ENCODE data around the gene PEX13.
A peak's percentile ranks its signal among the peaks of the same experiment; 100 is the strongest.

PEX13 gene

DNA sequence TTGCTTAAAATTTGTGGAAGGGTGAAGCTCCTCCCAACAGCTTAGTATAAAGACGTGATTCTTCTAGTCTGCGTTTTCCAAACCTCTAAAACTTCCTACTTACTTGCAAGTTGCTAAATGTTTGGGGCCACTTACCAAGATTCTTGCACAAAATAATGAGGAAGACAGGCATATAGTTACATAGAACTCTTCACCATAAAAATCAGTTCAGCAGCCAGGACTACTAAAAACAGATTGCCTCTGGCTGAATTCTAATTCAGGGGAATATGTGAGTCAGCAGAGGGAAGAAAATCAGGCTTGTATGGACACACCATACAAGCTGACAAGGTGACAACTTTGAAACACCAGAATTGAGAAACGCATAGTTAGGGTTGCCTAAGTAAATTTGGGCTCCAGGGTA, 2.8 kb upstream of the PEX13 start:
- H2AK5ac ChIP-seq (ENCODE audit: low read length): no peak overlapping the region
- no peak overlapping the region for H3K14ac ChIP-seq (ENCODE audit: low read length)
- H4K8ac ChIP-seq (ENCODE audit: low read depth, low read length): no peak overlapping the region
- no peak overlapping the region for H4K91ac ChIP-seq (ENCODE audit: low read depth, low read length)
- H3K23ac ChIP-seq (ENCODE audit: low read length): no peak overlapping the region
- H3K9me3 ChIP-seq (ENCODE audit: insufficient read depth, low read depth, low read length): no peaks in the 10 kb centered on the region
- no peak overlapping the region for H3K4me3 ChIP-seq (ENCODE audit: low read depth, low read length)
- no peak overlapping the region for H2BK5ac ChIP-seq (ENCODE audit: low read depth, low read length, poor library complexity)
- no peak overlapping the region for H3K18ac ChIP-seq (ENCODE audit: low read length)
- H3K36me3 ChIP-seq (ENCODE audit: control insufficient read depth in 1 of 2, insufficient read depth in 2 of 2, low read length in 2 of 2): peaks cover 0 to 3% of the 10 kb centered on the region in 2 experiments
- no peaks in the 10 kb centered on the region for H3K27me3 ChIP-seq (ENCODE audit: insufficient read depth, low read length)
- H3K79me1 ChIP-seq (ENCODE audit: low read length): peaks cover 17% of the 10 kb centered on the region
- H4K12ac ChIP-seq (ENCODE audit: low read depth, low read length): no peak overlapping the region
- WGBS (ENCODE audit: extremely low coverage, insufficient coverage, insufficient read length): no CpG with 5 or more reads among the region's 3 CpGs
- H3K79me2 ChIP-seq (ENCODE audit: control insufficient read depth, insufficient read depth, low read length, poor library complexity): peaks cover 11% of the 10 kb centered on the region
- H3K27ac ChIP-seq (ENCODE audit: low read depth, low read length): peak overlapping the region; percentile 9
- H2AFZ ChIP-seq (ENCODE audit: insufficient read depth, low read length, poor library complexity): no peak overlapping the region
- H3K4me1 ChIP-seq (ENCODE audit: control insufficient read depth in 1 of 2, insufficient read depth in 2 of 2, low read length in 2 of 2): peaks cover 0 to 2% of the 10 kb centered on the region in 2 experiments
- no peak overlapping the region for H3K9ac ChIP-seq (ENCODE audit: low read length)
- H3K4ac ChIP-seq (ENCODE audit: low read depth, low read length): no peak overlapping the region
- DNase-seq: peak in 1 of 2 donors; percentile 26
- H2BK120ac ChIP-seq (ENCODE audit: insufficient read depth, low read length, poor library complexity): no peak overlapping the region
- H2BK12ac ChIP-seq (ENCODE audit: low read length): no peak overlapping the region
- no peak overlapping the region for H3K4me2 ChIP-seq (ENCODE audit: low read length)

DNA sequence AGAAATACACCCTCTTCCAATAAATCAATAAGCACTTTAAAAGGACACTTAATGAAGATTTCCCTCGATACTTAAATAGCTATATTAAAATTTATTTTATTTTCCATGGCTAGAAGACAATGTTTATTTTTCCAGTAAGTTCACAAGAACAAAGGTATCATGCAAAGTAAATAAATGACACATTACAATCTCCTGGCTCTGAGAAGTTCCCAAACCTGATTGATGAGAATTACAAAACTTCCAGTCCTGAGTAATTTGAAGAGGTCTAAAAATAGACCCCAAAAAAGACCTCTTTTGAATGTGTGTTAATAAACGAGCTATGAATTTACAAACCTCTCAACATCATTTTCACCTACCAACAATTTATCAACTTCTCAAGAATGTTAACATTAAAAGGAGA, 1.5 kb upstream of the PEX13 start:
- Histone ChIP-seq H2AK5ac (ENCODE audit: low read length) (no peak overlapping the region), H3K14ac (ENCODE audit: low read length) (no peak overlapping the region), H3K4ac (ENCODE audit: low read depth, low read length) (no peak overlapping the region), H4K8ac (ENCODE audit: low read depth, low read length) (no peak overlapping the region), H2BK5ac (ENCODE audit: low read depth, low read length, poor library complexity) (no peak overlapping the region), H3K9ac (ENCODE audit: low read length) (no peak overlapping the region), H3K9me3 (ENCODE audit: insufficient read depth, low read depth, low read length) (peaks cover under 1% of the 10 kb centered on the region), H3K4me2 (ENCODE audit: low read length) (no peak overlapping the region), H3K79me1 (ENCODE audit: low read length) (peaks cover 17% of the 10 kb centered on the region), H2AFZ (ENCODE audit: insufficient read depth, low read length, poor library complexity) (no peak overlapping the region), H3K23ac (ENCODE audit: low read length) (no peak overlapping the region), H3K27me3 (ENCODE audit: insufficient read depth, low read length) (no peaks in the 10 kb centered on the region), H4K91ac (ENCODE audit: low read depth, low read length) (no peak overlapping the region), H3K18ac (ENCODE audit: low read length) (no peak overlapping the region), H3K36me3 (ENCODE audit: control insufficient read depth in 1 of 2, insufficient read depth in 2 of 2, low read length in 2 of 2) (peaks cover 1 to 4% of the 10 kb centered on the region in 2 experiments), H3K4me3 (ENCODE audit: low read depth, low read length) (no peak overlapping the region), H3K27ac (ENCODE audit: low read depth, low read length) (no peak overlapping the region), H3K4me1 (ENCODE audit: control insufficient read depth in 1 of 2, insufficient read depth in 2 of 2, low read length in 2 of 2) (peaks cover 0 to 2% of the 10 kb centered on the region in 2 experiments), H3K79me2 (ENCODE audit: control insufficient read depth, insufficient read depth, low read length, poor library complexity) (peaks cover 14% of the 10 kb centered on the region), H2BK120ac (ENCODE audit: insufficient read depth, low read length, poor library complexity) (no peak overlapping the region), H2BK12ac (ENCODE audit: low read length) (no peak overlapping the region), H4K12ac (ENCODE audit: low read depth, low read length) (no peak overlapping the region)
- no CpG with 5 or more reads among the region's 2 CpGs for WGBS (ENCODE audit: extremely low coverage, insufficient coverage, insufficient read length)
- peak in 1 of 2 donors; percentile 37 for DNase-seq

DNA sequence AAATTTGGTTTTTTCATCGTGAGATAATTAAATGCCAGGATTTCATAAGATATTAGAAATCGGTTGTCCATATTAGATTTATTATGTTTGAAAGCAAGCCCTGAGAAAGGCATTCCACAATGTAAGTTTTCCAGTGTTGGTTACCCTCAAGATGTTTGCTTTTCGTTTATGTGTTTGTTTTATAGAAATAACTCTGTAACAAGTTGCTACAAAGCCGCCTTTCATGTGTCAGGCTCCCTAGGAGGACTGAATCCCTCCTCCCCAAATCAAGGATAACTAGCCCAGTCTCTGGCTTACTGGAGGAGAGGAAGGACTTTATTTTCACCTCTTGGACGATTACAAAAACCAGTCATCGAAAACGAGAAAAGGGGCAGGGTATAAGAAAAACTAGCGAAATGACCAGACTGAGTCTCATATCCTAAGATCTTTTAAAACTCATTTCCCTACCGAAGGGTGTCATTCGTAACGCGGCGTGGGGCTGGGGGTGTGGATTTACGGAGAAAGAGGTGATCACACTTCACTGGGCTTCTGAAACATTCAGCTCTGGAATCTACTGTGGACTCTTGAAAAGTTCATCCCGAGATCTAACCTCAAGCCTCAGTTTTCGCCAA, 1.0 kb upstream of the PEX13 start:
- Histone ChIP-seq H3K4me1 (ENCODE audit: control insufficient read depth in 1 of 2, insufficient read depth in 2 of 2, low read length in 2 of 2) (peaks cover 0 to 2% of the 10 kb centered on the region in 2 experiments), H3K36me3 (ENCODE audit: control insufficient read depth in 1 of 2, insufficient read depth in 2 of 2, low read length in 2 of 2) (peaks cover 6 to 9% of the 10 kb centered on the region in 2 experiments), H2BK12ac (ENCODE audit: low read length) (peak overlapping the region; percentile 78), H2BK120ac (ENCODE audit: insufficient read depth, low read length, poor library complexity) (peak overlapping the region; percentile 68), H3K18ac (ENCODE audit: low read length) (peak overlapping the region; percentile 91), H4K8ac (ENCODE audit: low read depth, low read length) (peak overlapping the region; percentile 83), H3K4me2 (ENCODE audit: low read length) (peak overlapping the region; percentile 97), H2AK5ac (ENCODE audit: low read length) (peak overlapping the region; percentile 69), H3K14ac (ENCODE audit: low read length) (peak overlapping the region; percentile 75), H3K27ac (ENCODE audit: low read depth, low read length) (peak overlapping the region; percentile 96), H3K4ac (ENCODE audit: low read depth, low read length) (peak overlapping the region; percentile 85), H3K9me3 (ENCODE audit: insufficient read depth, low read depth, low read length) (peaks cover 4% of the 10 kb centered on the region), H3K4me3 (ENCODE audit: low read depth, low read length) (peak overlapping the region; percentile 84), H4K12ac (ENCODE audit: low read depth, low read length) (peak overlapping the region; percentile 73), H3K79me2 (ENCODE audit: control insufficient read depth, insufficient read depth, low read length, poor library complexity) (peaks cover 14% of the 10 kb centered on the region), H3K23ac (ENCODE audit: low read length) (no peak overlapping the region), H3K9ac (ENCODE audit: low read length) (peak overlapping the region; percentile 57), H3K79me1 (ENCODE audit: low read length) (peaks cover 17% of the 10 kb centered on the region), H4K91ac (ENCODE audit: low read depth, low read length) (peak overlapping the region; percentile 70), H2BK5ac (ENCODE audit: low read depth, low read length, poor library complexity) (peak overlapping the region; percentile 95), H2AFZ (ENCODE audit: insufficient read depth, low read length, poor library complexity) (peak overlapping the region; percentile 94), H3K27me3 (ENCODE audit: insufficient read depth, low read length) (no peaks in the 10 kb centered on the region)
- WGBS (ENCODE audit: extremely low coverage, insufficient coverage, insufficient read length): no CpG with 5 or more reads among the region's 16 CpGs
- no peak for DNase-seq

DNA sequence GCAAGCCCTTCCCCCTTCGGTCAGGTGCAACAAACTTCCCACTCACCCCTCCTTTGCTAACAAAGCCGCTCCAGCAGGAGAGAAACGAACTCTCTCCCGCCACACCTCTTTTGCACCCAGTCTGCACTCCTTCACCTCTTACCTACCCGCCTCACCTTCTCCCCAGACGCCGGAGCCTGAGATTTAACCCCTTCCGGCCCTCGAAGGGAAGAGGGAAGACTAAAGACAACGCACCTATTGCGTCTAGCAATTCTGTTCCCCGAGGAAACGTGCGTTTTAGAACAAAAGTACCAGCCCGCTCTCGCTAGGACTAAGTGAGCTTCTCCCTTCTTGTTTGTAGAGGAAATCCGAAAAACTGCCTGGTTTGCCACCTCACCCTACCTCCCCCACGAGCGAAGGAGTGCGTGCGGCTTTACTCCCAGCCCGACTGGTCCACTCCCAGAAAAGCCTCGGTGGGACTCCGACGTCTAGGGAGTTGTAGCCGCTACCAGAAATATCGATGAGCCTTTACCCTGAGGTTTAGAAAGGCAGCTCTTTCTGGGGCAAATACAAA, 441 bp upstream of the PEX13 start:
- Histone ChIP-seq H3K14ac (ENCODE audit: low read length) (peak overlapping the region; percentile 81), H3K27ac (ENCODE audit: low read depth, low read length) (peak overlapping the region; percentile 96), H2AFZ (ENCODE audit: insufficient read depth, low read length, poor library complexity) (peak overlapping the region; percentile 94), H3K9ac (ENCODE audit: low read length) (peak overlapping the region; percentile 92), H3K79me1 (ENCODE audit: low read length) (peaks cover 17% of the 10 kb centered on the region), H3K27me3 (ENCODE audit: insufficient read depth, low read length) (no peaks in the 10 kb centered on the region), H3K4me1 (ENCODE audit: control insufficient read depth in 1 of 2, insufficient read depth in 2 of 2, low read length in 2 of 2) (peaks cover 0 to 2% of the 10 kb centered on the region in 2 experiments), H4K12ac (ENCODE audit: low read depth, low read length) (peak overlapping the region; percentile 73), H3K4me3 (ENCODE audit: low read depth, low read length) (peak overlapping the region; percentile 84), H2BK120ac (ENCODE audit: insufficient read depth, low read length, poor library complexity) (peak overlapping the region; percentile 86), H3K18ac (ENCODE audit: low read length) (peak overlapping the region; percentile 91), H2BK12ac (ENCODE audit: low read length) (peak overlapping the region; percentile 78), H3K79me2 (ENCODE audit: control insufficient read depth, insufficient read depth, low read length, poor library complexity) (peaks cover 14% of the 10 kb centered on the region), H4K91ac (ENCODE audit: low read depth, low read length) (peak overlapping the region; percentile 74), H2BK5ac (ENCODE audit: low read depth, low read length, poor library complexity) (peak overlapping the region; percentile 95), H3K9me3 (ENCODE audit: insufficient read depth, low read depth, low read length) (peaks cover 4% of the 10 kb centered on the region), H3K23ac (ENCODE audit: low read length) (no peak overlapping the region), H2AK5ac (ENCODE audit: low read length) (no peak overlapping the region), H3K4ac (ENCODE audit: low read depth, low read length) (peak overlapping the region; percentile 85), H4K8ac (ENCODE audit: low read depth, low read length) (peak overlapping the region; percentile 83), H3K36me3 (ENCODE audit: control insufficient read depth in 1 of 2, insufficient read depth in 2 of 2, low read length in 2 of 2) (peaks cover 9 to 11% of the 10 kb centered on the region in 2 experiments), H3K4me2 (ENCODE audit: low read length) (peak overlapping the region; percentile 97)
- DNase-seq: peak; percentile 74 to 84
- WGBS (ENCODE audit: extremely low coverage, insufficient coverage, insufficient read length): no CpG with 5 or more reads among the region's 27 CpGs
